Forelimb muscle (tissue), 1 donor: ENCODE data around the gene ARHGAP10. TPM values are rescaled to one million over a fixed set of nuclear protein-coding genes. Genes with fewer than 3 reads are reported as not detected.

ENCODE experiments used
- DNase-seq: peaks from one replicate; pipeline ENCODE4 v3.0.0-alpha.2; 2013; ENCODE audit warnings: low read depth
- polyA plus RNA-seq: library from polyadenylated mRNA; unstranded; fragments of 120-200 nt; gene quantifications from one replicate; pipeline ENCODE4 v1.2.1, GENCODE V29; 2013; ENCODE audit not compliant: insufficient read length

ARHGAP10 gene
- polyA plus RNA-seq, 1 donor = 34.1 TPM

GRCh38 chr4:148027201-148027600 is 295.3 kb downstream of the ARHGAP10 start:
- no peak for DNase-seq

- no peak for DNase-seq
Observed at GRCh38 chr4:148029781-148030180, 297.9 kb downstream of the ARHGAP10 start.

GRCh38 chr4:148030193-148030873 is 298.4 kb downstream of the ARHGAP10 start:
- DNase-seq = no peak

GRCh38 chr4:148034813-148035212 is 302.9 kb downstream of the ARHGAP10 start:
- DNase-seq = no peak

GRCh38 chr4:148041606-148042329 is 309.9 kb downstream of the ARHGAP10 start:
- DNase-seq = no peak

- no peak for DNase-seq
Observed at GRCh38 chr4:148044089-148044911, 312.4 kb downstream of the ARHGAP10 start.

GRCh38 chr4:148044912-148045352 is 313.0 kb downstream of the ARHGAP10 start:
- no peak for DNase-seq

GRCh38 chr4:148048598-148048997 is 316.7 kb downstream of the ARHGAP10 start:
- DNase-seq = no peak

- no peak for DNase-seq
Observed at GRCh38 chr4:148051403-148051802, 319.5 kb downstream of the ARHGAP10 start.

GRCh38 chr4:148052448-148052847 is 320.6 kb downstream of the ARHGAP10 start:
- DNase-seq = no peak

- no peak for DNase-seq
Observed at GRCh38 chr4:148053298-148054003, 321.6 kb downstream of the ARHGAP10 start.

GRCh38 chr4:148054275-148054674 is 322.4 kb downstream of the ARHGAP10 start:
- no peak for DNase-seq

- no peak for DNase-seq
Observed at GRCh38 chr4:148055844-148056243, 324.0 kb downstream of the ARHGAP10 start.

GRCh38 chr4:148056879-148057278 is 325.0 kb downstream of the ARHGAP10 start:
- no peak for DNase-seq

- DNase-seq = no peak
Observed at GRCh38 chr4:148057516-148057915, 325.6 kb downstream of the ARHGAP10 start.

GRCh38 chr4:148057984-148058859 is 326.3 kb downstream of the ARHGAP10 start:
- no peak for DNase-seq

GRCh38 chr4:148059617-148060180 is 327.8 kb downstream of the ARHGAP10 start:
- DNase-seq = no peak

- no peak for DNase-seq
Observed at GRCh38 chr4:148060264-148061140, 328.6 kb downstream of the ARHGAP10 start.

GRCh38 chr4:148061141-148061481 is 329.2 kb downstream of the ARHGAP10 start:
- DNase-seq = no peak
